Metanephros (tissue), 1 donor: ENCODE data around the gene HDDC2. TPM values are rescaled to one million over a fixed set of nuclear protein-coding genes. Genes with fewer than 3 reads are reported as not detected.

ENCODE experiments used
- total RNA-seq: library from RNA; depleted of rRNA; stranded (reverse); fragments of >200 nt; gene quantifications from one replicate; pipeline ENCODE4 v1.2.3, GENCODE V29; 2014

Gene HDDC2, protein sequence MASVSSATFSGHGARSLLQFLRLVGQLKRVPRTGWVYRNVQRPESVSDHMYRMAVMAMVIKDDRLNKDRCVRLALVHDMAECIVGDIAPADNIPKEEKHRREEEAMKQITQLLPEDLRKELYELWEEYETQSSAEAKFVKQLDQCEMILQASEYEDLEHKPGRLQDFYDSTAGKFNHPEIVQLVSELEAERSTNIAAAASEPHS
- 46.1 TPM for total RNA-seq

DNA sequence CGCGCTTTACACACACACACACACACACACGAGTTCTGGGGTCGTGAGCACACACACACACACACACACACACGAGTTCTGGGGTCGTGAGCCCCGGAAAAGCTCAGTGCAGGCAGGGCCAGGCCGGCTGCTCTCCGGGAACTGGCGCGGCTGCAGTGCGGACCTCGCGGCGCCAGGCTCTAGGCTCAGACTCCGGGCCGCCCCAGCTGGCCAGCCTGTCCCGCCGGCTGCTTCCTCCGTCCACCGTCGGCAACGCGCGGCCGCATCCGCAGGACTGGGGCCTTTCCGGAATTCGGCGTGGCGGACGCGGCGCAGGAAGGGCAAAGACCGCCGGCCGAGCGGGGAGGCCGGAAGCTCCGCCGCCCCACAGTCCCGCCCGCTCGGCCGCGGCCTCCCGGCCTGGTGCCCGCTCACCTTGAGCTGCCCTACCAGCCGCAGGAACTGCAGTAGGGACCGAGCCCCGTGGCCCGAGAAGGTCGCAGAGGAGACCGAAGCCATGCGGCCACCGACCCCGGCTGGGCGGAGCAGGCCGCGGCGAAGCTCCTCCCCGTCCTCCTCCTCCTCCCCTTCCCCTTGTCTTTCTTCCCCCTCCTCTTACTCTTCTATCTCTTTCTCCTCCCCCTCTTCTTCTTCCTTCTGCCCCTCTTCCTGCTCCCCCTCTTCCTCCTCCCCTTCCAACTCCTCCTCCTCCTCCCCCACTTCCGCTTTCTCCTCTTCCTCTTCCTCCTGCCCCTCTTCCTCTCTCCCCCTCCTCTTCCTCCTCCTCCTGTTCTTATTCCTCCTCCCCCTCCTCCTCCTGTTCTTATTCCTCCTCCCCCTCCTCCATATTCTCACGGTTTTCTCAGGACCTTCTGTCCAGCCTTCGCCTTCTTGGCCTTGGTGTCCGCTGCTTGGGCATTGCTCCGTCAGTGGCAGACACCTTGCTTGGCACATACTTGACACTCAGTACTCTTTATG, at the start of gene HDDC2:
Gene HDDC2, minus strand, starts transcription at position 533 of the 957 bp plus-strand sequence. Its CDS starts 35 bp downstream, at position 498.

Other genes with a start within 250 kb of the HDDC2 start
- 44.3 TPM for gene TPD52L1, start 148.2 kb downstream of the HDDC2 start, total RNA-seq